Prostate gland (tissue), 2 donors: ENCODE data around the gene DSCAML1.

Experiments used
- CTCF ChIP-seq, 4 experiments: fragments of 200-600 bp in 2 of 4; fragments of 450-650 bp in 2 of 4; sonication (generic) in 2 of 4; IDR thresholded peaks; 1 replicate in 3 of 4; 2 replicates in 1 of 4; pipeline ENCODE4 v1.5.1; 2016 to 2019; ENCODE audit warnings: antibody characterized with exemption in 4 of 4, mild to moderate bottlenecking in 2 of 4, moderate library complexity in 2 of 4
- POLR2A ChIP-seq: fragments of 450-650 bp; IDR thresholded peaks from one replicate; pipeline ENCODE4 v1.6.1; 2016; ENCODE audit warnings: antibody characterized with exemption, mild to moderate bottlenecking

GRCh38 chr11:117771197-117771596 is 25.8 kb downstream of the DSCAML1 start:
- TF ChIP-seq CTCF (IDR thresholded peaks at IDR 0.05) (no peak), POLR2A (no peak)
